OCI-LY1 (cell line): ENCODE data around the gene PTGFRN.

ENCODE experiments used
- H2AFZ ChIP-seq: fragments of 200-600 bp; sonication (generic), shearing (Covaris generic); 2 replicates; pipeline ENCODE4 v1.6.0; 2014; ENCODE audit warnings: antibody characterized with exemption, mild to moderate bottlenecking, low read length
- H3F3A ChIP-seq: fragments of 200-600 bp; sonication (generic), shearing (Covaris generic); 2 replicates; pipeline ENCODE4 v1.6.0; 2014; ENCODE audit warnings: mild to moderate bottlenecking, antibody characterized with exemption, low read length, moderate library complexity; ENCODE audit not compliant: insufficient read depth
- H3K27ac ChIP-seq: fragments of 200-600 bp; sonication (generic); 2 replicates; pipeline ENCODE4 v1.5.1; 2014; ENCODE audit warnings: low read length, mixed run types, mild to moderate bottlenecking, low read depth; ENCODE audit not compliant: poor library complexity, severe bottlenecking
- H3K27me3 ChIP-seq: fragments of 200-600 bp; sonication (generic); 2 replicates; pipeline ENCODE4 v1.6.0; 2014; ENCODE audit warnings: antibody characterized with exemption, mild to moderate bottlenecking, low read length, moderate library complexity; ENCODE audit not compliant: insufficient read depth
- H3K36me3 ChIP-seq: fragments of 200-600 bp; sonication (generic); 2 replicates; pipeline ENCODE4 v1.6.1; 2014; ENCODE audit warnings: mild to moderate bottlenecking, antibody characterized with exemption, low read length, moderate library complexity, mixed read lengths; ENCODE audit not compliant: insufficient read depth
- H3K4me1 ChIP-seq: fragments of 200-600 bp; sonication (generic); 2 replicates; pipeline ENCODE4 v1.5.1; 2014; ENCODE audit warnings: mild to moderate bottlenecking, low read length, moderate library complexity; ENCODE audit not compliant: insufficient read depth, severe bottlenecking
- H3K4me2 ChIP-seq: fragments of 200-600 bp; sonication (generic), shearing (Covaris generic); 2 replicates; pipeline ENCODE4 v1.6.1; 2014; ENCODE audit warnings: low read length
- H3K4me3 ChIP-seq: fragments of 200-600 bp; sonication (generic); 2 replicates; pipeline ENCODE4 v1.5.1; 2014; ENCODE audit warnings: low read length, low read depth, mild to moderate bottlenecking, mixed read lengths; ENCODE audit not compliant: poor library complexity, severe bottlenecking
- H3K79me2 ChIP-seq: fragments of 200-600 bp; shearing (Covaris generic); 2 replicates; pipeline ENCODE4 v1.6.1; 2016; ENCODE audit warnings: mixed run types, low read length, mixed read lengths; ENCODE audit not compliant: insufficient read depth
- H3K9ac ChIP-seq: fragments of 200-600 bp; sonication (generic), shearing (Covaris generic); 2 replicates; pipeline ENCODE4 v1.6.1; 2014; ENCODE audit warnings: mild to moderate bottlenecking, low read length, mixed read lengths
- H3K9me2 ChIP-seq: fragments of 200-600 bp; sonication (generic), shearing (Covaris generic); 2 replicates; pipeline ENCODE4 v1.6.1; 2014; ENCODE audit warnings: low read depth, mild to moderate bottlenecking, low read length, mixed read lengths
- H3K9me3 ChIP-seq: fragments of 200-600 bp; shearing (Covaris generic); 2 replicates; pipeline ENCODE4 v1.6.1; 2014; ENCODE audit warnings: low read length, mixed read lengths
- H4K20me1 ChIP-seq: fragments of 200-600 bp; sonication (generic), shearing (Covaris generic); 2 replicates; pipeline ENCODE4 v1.6.0; 2016; ENCODE audit warnings: mild to moderate bottlenecking, low read length; ENCODE audit not compliant: insufficient read depth
- EZH2 ChIP-seq: fragments of 200-600 bp; sonication (generic), shearing (Covaris generic); IDR thresholded peaks from 2 replicates; pipeline ENCODE4 v1.8.0; 2017; ENCODE audit warnings: borderline replicate concordance, mixed run types, mild to moderate bottlenecking, antibody characterized with exemption, low read length, moderate library complexity, mixed read lengths
- TF ChIP-seq, protein P1 (sequence below): fragments of 200-600 bp; sonication (generic), shearing (Covaris generic); IDR thresholded peaks from 2 replicates; pipeline ENCODE4 v1.5.1; 2017; ENCODE audit warnings: mild to moderate bottlenecking, antibody characterized with exemption, low read length, moderate library complexity, mixed read lengths

Gene PTGFRN

GRCh38 chr1:116921937-116922336, 12.2 kb downstream of the PTGFRN start:
- H3K4me1 ChIP-seq, result no peaks in the 10 kb centered on the region
- H3K9me3 ChIP-seq, result no peaks in the 10 kb centered on the region
- no peak overlapping the region for H3K4me3 ChIP-seq
- no peak overlapping the region for H3K27ac ChIP-seq
- H3K9me2 ChIP-seq, result no peaks in the 10 kb centered on the region
- H2AFZ ChIP-seq, result no peak overlapping the region
- no peak overlapping the region for H3K4me2 ChIP-seq
- H3K27me3 ChIP-seq, result 0 out of 2 replicates have a peak, but pooled peaks cover 10% of the 10 kb centered on the region
- no peak overlapping the region for H3K9ac ChIP-seq
- H3F3A ChIP-seq, result no peaks in the 10 kb centered on the region
- H4K20me1 ChIP-seq, result no peaks in the 10 kb centered on the region
- H3K79me2 ChIP-seq, result no peaks in the 10 kb centered on the region
- TF ChIP-seq, protein P1, sequence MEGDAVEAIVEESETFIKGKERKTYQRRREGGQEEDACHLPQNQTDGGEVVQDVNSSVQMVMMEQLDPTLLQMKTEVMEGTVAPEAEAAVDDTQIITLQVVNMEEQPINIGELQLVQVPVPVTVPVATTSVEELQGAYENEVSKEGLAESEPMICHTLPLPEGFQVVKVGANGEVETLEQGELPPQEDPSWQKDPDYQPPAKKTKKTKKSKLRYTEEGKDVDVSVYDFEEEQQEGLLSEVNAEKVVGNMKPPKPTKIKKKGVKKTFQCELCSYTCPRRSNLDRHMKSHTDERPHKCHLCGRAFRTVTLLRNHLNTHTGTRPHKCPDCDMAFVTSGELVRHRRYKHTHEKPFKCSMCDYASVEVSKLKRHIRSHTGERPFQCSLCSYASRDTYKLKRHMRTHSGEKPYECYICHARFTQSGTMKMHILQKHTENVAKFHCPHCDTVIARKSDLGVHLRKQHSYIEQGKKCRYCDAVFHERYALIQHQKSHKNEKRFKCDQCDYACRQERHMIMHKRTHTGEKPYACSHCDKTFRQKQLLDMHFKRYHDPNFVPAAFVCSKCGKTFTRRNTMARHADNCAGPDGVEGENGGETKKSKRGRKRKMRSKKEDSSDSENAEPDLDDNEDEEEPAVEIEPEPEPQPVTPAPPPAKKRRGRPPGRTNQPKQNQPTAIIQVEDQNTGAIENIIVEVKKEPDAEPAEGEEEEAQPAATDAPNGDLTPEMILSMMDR, result no peak
- no peak for TF ChIP-seq EZH2
- H3K36me3 ChIP-seq, result no peaks in the 10 kb centered on the region

- Histone ChIP-seq H3F3A (no peaks in the 10 kb centered on the region), H3K79me2 (no peaks in the 10 kb centered on the region), H3K4me2 (no peak overlapping the region), H3K27ac (no peak overlapping the region), H2AFZ (no peak overlapping the region), H3K4me1 (no peaks in the 10 kb centered on the region), H3K27me3 (0 out of 2 replicates have a peak, but pooled peaks cover 10% of the 10 kb centered on the region), H3K36me3 (no peaks in the 10 kb centered on the region), H3K9me3 (no peaks in the 10 kb centered on the region), H3K9me2 (no peaks in the 10 kb centered on the region), H3K4me3 (no peak overlapping the region), H3K9ac (no peak overlapping the region), H4K20me1 (no peaks in the 10 kb centered on the region)
- TF ChIP-seq EZH2, result no peak
- TF ChIP-seq, protein P1, result no peak
Observed at GRCh38 chr1:116923421-116923820, 13.7 kb downstream of the PTGFRN start.

DNA sequence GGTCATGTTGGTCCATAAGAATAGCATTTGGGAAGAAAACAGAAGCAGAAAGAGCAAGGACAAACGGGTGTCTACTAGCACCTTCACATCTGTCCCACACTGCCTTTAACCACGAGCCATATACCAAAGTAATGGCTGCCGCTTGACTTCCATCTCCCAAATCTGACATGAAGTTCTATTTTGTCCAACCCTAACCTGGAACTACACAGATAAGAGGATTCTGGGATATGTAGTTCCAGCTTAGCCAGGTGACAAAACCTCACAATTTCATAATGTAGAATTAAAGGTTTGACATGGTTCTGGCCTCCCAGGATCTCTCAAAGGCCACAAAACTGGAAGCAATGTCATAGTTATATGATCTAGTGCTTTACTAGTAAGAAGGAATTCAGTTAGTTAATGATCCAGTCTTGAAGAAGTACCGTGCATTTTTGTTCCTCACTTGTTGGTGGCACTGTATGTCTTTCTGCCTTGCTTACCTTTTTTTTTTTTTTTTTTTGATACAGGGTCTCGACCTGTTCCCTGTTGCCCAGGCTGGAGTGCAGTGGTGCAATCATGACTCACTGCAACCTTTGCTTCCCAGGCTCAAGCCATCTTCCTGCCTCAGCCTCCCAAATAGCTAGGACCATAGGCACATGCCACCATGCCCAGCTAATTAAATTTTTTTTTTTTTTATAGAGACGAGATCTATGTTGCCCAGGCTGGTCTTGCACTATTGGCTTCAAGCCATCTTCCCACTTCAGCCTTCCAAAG, 17.5 kb downstream of the PTGFRN start:
- Histone ChIP-seq H4K20me1 (no peaks in the 10 kb centered on the region), H2AFZ (no peak overlapping the region), H3K9me3 (no peaks in the 10 kb centered on the region), H3F3A (no peaks in the 10 kb centered on the region), H3K4me1 (no peaks in the 10 kb centered on the region), H3K9me2 (no peaks in the 10 kb centered on the region), H3K4me3 (no peak overlapping the region), H3K9ac (no peak overlapping the region), H3K36me3 (no peaks in the 10 kb centered on the region), H3K27me3 (no peaks in the 10 kb centered on the region), H3K27ac (no peak overlapping the region), H3K4me2 (no peak overlapping the region), H3K79me2 (no peaks in the 10 kb centered on the region)
- TF ChIP-seq, protein P1, result no peak
- TF ChIP-seq EZH2, result no peak
